ENCODE data around the gene ADGRF4. TPM values are rescaled to one million over a fixed set of nuclear protein-coding genes. Genes with fewer than 3 reads are reported as not detected.

The ADGRF4 gene
- total and polyA plus RNA-seq, 2 donors (not counting 3 experiments of a cell fraction or from before 2014, with no cell fraction given): not detected

GRCh38 chr6:47681201-47681990 lies 17.0 kb upstream of the ADGRF4 start:
- Histone ChIP-seq H3K4me3 (replicated peaks in 1 of 3; ENCODE audit: insufficient read depth in 1 of 3, low read depth in 1 of 3, low read length in 3 of 3) (no peak overlapping the region), H3K9ac (replicated peaks; ENCODE audit: extremely low read depth, insufficient read depth, low read length) (no peak overlapping the region), H2AFZ (ENCODE audit: low read depth, low read length) (no peak overlapping the region), H4K20me1 (replicated peaks; ENCODE audit: control insufficient read depth, extremely low read depth, insufficient read depth, low read length) (no peaks in the 10 kb centered on the region), H3K4me2 (ENCODE audit: insufficient read depth, low read length) (no peak overlapping the region), H3K79me2 (ENCODE audit: control insufficient read depth, insufficient read depth, low read length) (no peaks in the 10 kb centered on the region), H3K36me3 (ENCODE audit: control insufficient read depth in 2 of 2, extremely low read depth in 1 of 2, insufficient read depth in 2 of 2, low read length in 2 of 2) (no peaks in the 10 kb centered on the region), H3K27ac (ENCODE audit: insufficient read depth, low read depth, low read length) (no peak overlapping the region), H3K27me3 (ENCODE audit: control insufficient read depth in 2 of 2, insufficient read depth in 2 of 2, low read length in 2 of 2) (no peaks in the 10 kb centered on the region), H3K9me1 (replicated peaks; ENCODE audit: control insufficient read depth, extremely low read depth, insufficient read depth, low read length) (no peaks in the 10 kb centered on the region), H3K4me1 (ENCODE audit: control insufficient read depth, extremely low read depth, insufficient read depth, low read length) (no peaks in the 10 kb centered on the region), H3K9me3 (replicated peaks; ENCODE audit: control insufficient read depth, insufficient read depth, low read length) (no peaks in the 10 kb centered on the region)
- ChIA-PET CTCF (no interaction called here), POLR2A (no interaction called here)
- dilution Hi-C loops (cut with MboI; ENCODE audit: extremely low pct_ligation_motif_present, low sequenced_read_pairs) (no loop called here), intact Hi-C loops (cut with micrococcal nuclease) (no loop called here)
- no peak for FAIRE-seq
- BruUV-seq (replicated peaks): no TSS peak
- TF ChIP-seq MYC (IDR thresholded peaks at IDR 0.05; ENCODE audit: low read depth, low read length) (no peak), GATA2 (IDR thresholded peaks at IDR 0.05; ENCODE audit: insufficient read depth, insufficient read length, low read depth, low read length) (no peak), JUN (IDR thresholded peaks at IDR 0.05; ENCODE audit: borderline replicate concordance, insufficient read depth, insufficient read length, low read depth) (no peak), FOS (IDR thresholded peaks at IDR 0.05; ENCODE audit: borderline replicate concordance, insufficient read depth, low read length) (no peak), POLR2A (IDR thresholded peaks at IDR 0.05; ENCODE audit: low read depth, low read length) (no peak), POLR2AphosphoS5 (IDR thresholded peaks at IDR 0.05; ENCODE audit: insufficient read depth, low read depth, low read length) (no peak), CTCF (IDR thresholded peaks at IDR 0.05; ENCODE audit: extremely low read depth in 1 of 2, insufficient read depth in 1 of 2, low read depth in 1 of 2, low read length in 2 of 2) (no peak), EZH2 (IDR thresholded peaks at IDR 0.05; ENCODE audit: borderline replicate concordance, low read depth, low read length, severe bottlenecking) (no peak), MAX (IDR thresholded peaks at IDR 0.05; ENCODE audit: insufficient read depth, insufficient read length) (no peak)
- no peak for DNase-seq (ENCODE audit: low read depth, low spot score)

Measured in endothelial cell of umbilical vein (primary cell).